Bronchial epithelial cell (primary cell): ENCODE results near the gene SRMS. TPM values are rescaled to one million over a fixed set of nuclear protein-coding genes. Genes with fewer than 3 reads are reported as not detected.
A peak's percentile ranks its signal among the peaks of the same experiment; 100 is the strongest.
"Not testable (repeated sequence)": the region's sequence is repeated elsewhere in the genome, so short reads cannot be mapped to it uniquely, and the experiment has no call there.

Experiments used
- DNase-seq: peaks from one replicate; pipeline ENCODE4 v3.0.0-alpha.2; 2010; ENCODE audit warnings: low read depth
- FAIRE-seq: peaks from 2 replicates; lab custom pipeline; 2011; peaks lifted over from hg19 to GRCh38; lab: Jason Lieb, UNC
- H3K27me3 ChIP-seq: 2 replicates; pipeline ENCODE4 v1.5.1; 2011; ENCODE audit warnings: low read length; ENCODE audit not compliant: control insufficient read depth, insufficient read depth
- H3K36me3 ChIP-seq: 2 replicates; pipeline ENCODE4 v1.5.1; 2011; ENCODE audit warnings: low read length; ENCODE audit not compliant: control insufficient read depth, insufficient read depth
- H3K4me3 ChIP-seq: 2 replicates; pipeline ENCODE4 v1.5.1; 2011; ENCODE audit warnings: mild to moderate bottlenecking, low read depth, low read length, control low read depth
- CTCF ChIP-seq: IDR thresholded peaks from 2 replicates; pipeline ENCODE4 v1.5.1; 2011; ENCODE audit warnings: mild to moderate bottlenecking, moderate library complexity, low read length, control low read depth, inconsistent platforms; ENCODE audit not compliant: insufficient read depth, severe bottlenecking
- total RNA-seq: library from RNA; depleted of rRNA; stranded (reverse); fragments of >200 nt; gene quantifications from 2 replicates; pipeline ENCODE4 v1.2.1, GENCODE V29; 2014

Gene SRMS
- total RNA-seq, 1 donor from 2014 or later, result 0.79 TPM

GRCh38 chr20:63562461-63563224, 15.1 kb upstream of the SRMS start:
- FAIRE-seq (no peak), DNase-seq (no peak)
- no peak overlapping the region for H3K4me3 ChIP-seq
- H3K36me3 ChIP-seq, result peaks cover 20% of the 10 kb centered on the region
- TF ChIP-seq CTCF, result no peak
- no peaks in the 10 kb centered on the region for H3K27me3 ChIP-seq

GRCh38 chr20:63561624-63562396, 14.3 kb upstream of the SRMS start:
- H3K4me3 ChIP-seq, result no peak overlapping the region
- no peak for TF ChIP-seq CTCF
- H3K27me3 ChIP-seq, result no peaks in the 10 kb centered on the region
- FAIRE-seq (no peak), DNase-seq (no peak)
- H3K36me3 ChIP-seq, result peaks cover 19% of the 10 kb centered on the region

- H3K27me3 ChIP-seq, result no peaks in the 10 kb centered on the region
- no peak for DNase-seq
- peaks cover 18% of the 10 kb centered on the region for H3K36me3 ChIP-seq
- no peak for FAIRE-seq
- H3K4me3 ChIP-seq, result no peak overlapping the region
- TF ChIP-seq CTCF, result no peak
Observed at GRCh38 chr20:63560856-63561609, 13.5 kb upstream of the SRMS start.

GRCh38 chr20:63560333-63560805, 12.8 kb upstream of the SRMS start:
- DNase-seq (no peak), FAIRE-seq (peak; percentile 91)
- no peak overlapping the region for H3K4me3 ChIP-seq
- H3K36me3 ChIP-seq, result peaks cover 18% of the 10 kb centered on the region
- no peaks in the 10 kb centered on the region for H3K27me3 ChIP-seq
- TF ChIP-seq CTCF, result no peak

GRCh38 chr20:63559485-63560332, 12.2 kb upstream of the SRMS start:
- FAIRE-seq, DNase-seq, H3K27me3 ChIP-seq, H3K4me3 ChIP-seq: not testable (repeated sequence)
- peaks cover 18% of the 10 kb centered on the region for H3K36me3 ChIP-seq
